Measurements from ENCODE around the gene PHF19.
A peak's percentile ranks its signal among the peaks of the same experiment; 100 is the strongest.

Gene PHF19
- 76.1 to 93.0 reads per million in 2 donors for total RNA-seq

DNA sequence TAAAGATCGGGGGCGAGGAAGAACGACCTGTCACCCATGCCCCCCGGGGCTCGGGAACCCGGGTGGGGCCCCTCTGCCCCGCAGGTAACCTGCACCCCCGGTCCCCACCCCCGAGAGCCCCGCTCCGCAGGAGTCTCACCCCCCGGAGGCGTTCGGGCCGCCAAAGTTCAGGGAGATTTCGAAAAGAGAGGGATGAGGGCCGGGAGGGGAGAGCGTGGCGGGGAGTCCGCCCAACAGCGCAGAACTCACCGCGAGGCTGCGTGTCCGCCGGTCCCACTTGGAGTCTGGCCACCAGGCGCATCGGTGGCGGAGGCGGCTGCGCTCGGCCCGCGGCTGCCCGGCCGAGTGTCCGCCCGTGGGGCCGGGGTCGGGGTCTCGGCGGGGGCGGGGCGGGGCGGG, at the start of gene PHF19:
Gene PHF19, minus strand, starts transcription at position 347 of the 399 bp plus-strand sequence. CDS start 2,447 bp downstream, outside the sequence.
- peak in 2 of 5 experiments; percentile 27 to 61 for DNase-seq

DNA sequence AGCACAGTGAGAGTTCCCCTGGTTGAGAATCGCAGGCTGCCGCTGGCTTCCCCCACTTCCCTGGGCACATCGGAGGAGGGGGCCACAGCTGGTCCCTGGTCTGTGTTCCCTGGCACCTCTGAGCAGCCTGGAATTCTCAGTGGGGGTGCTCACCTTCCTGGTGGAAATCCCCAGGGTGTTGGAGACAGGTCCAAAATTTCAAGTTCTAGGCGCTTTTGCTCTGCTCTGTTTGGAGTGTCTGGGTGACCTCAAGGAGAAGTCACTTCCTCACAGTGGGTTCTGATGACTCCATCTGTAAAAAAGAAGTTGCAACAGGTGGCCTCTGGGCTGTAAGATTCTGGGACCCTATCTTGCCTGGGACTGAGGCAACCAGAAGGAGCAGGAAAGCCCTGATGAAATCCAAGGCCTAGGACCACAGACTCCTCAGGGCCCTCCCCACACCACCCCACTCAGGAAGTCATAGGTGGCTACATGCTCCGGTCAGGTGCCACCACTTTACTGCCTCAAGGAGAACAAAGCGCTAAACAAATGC, 49.5 kb upstream of the PHF19 start, which contains the start of gene TRAF1:
Gene TRAF1, minus strand, starts transcription at position 400 of the 532 bp plus-strand sequence. CDS start 721 bp downstream, outside the sequence.
- peak in 2 of 5 experiments; percentile 22 to 72 for DNase-seq

DNA sequence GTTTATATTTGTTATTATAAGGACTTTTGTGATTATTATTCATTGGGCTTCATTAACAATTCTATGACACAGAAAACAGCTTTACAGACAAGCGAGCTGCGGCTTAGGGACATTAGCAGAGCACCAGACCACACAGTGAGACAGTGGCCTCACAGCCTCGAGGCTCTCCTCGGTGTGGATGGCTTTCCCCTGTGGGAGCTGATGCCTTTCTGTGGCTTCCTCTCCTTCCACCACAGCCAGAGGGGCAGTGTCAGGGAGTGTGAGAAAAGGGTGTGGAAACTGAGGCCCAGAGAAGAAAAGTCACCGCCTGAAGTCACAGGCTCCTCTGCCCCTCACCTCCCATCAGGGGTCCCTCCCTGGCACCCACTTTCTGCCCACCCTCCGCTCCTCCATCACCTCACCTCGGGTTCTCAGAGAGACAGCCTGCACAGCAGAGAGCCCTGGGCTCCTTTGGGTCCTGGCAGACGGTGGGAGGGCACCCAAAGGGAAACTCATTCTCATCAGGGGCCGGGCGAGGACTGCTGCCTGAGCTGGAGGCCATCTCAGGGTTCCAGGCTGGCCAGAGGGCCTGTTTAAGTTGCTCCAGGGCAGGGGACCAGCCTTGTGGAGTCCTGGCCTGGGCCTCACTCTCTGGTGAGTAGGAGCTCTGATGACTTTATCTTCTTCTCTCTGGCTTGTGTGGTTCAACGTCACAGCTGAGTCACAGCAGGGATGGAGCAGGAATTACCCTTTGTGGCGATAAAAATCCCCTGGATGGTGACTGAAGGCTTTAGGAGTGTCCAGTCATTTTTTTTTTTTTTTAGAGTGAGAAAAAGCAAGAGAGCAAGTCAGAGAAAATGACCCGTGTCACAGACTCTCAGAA, 48.8 kb upstream of the PHF19 start:
- peak; percentile 40 to 85 (median 65) for DNase-seq

DNA sequence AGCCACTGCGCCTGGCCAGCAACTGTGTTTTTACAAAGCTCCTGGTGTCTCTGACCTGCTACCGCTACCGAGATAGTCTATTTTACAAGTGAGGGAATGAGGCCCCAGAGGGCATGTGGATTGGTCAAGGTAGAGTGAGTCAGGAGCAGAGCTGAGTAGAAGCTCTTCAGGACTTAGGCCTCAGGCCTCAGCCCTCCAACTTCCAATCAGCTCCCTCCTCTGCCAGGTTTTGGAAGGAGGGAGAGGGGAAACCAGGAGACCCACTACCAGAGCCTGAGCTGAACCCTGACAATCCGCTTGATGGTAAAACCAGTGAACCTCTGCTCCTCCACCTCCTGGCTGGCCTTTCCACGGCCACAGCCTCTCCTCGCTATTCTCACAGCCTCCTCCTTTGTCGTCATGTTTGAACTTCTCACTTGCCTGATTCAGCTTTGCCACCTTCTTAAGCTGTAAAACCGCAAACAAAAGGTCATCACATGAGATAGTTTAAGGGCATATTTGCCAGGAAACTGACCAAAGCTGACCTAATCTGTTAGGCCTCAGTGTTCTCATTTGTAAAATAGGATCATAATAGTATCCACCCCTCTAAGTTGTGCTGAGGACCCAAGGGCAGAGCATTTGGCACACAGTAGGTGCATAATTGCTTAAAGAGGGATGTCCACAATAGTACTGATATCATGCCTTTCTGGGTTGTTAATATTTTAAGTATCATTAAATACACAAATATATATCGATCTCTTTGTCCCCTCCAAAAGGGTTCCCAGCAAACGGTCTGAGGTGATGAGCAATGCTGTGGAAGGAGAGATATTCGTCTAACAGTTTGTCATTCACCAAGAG, 47.9 kb upstream of the PHF19 start:
- DNase-seq: peak in 1 of 5 experiments; percentile 62

DNA sequence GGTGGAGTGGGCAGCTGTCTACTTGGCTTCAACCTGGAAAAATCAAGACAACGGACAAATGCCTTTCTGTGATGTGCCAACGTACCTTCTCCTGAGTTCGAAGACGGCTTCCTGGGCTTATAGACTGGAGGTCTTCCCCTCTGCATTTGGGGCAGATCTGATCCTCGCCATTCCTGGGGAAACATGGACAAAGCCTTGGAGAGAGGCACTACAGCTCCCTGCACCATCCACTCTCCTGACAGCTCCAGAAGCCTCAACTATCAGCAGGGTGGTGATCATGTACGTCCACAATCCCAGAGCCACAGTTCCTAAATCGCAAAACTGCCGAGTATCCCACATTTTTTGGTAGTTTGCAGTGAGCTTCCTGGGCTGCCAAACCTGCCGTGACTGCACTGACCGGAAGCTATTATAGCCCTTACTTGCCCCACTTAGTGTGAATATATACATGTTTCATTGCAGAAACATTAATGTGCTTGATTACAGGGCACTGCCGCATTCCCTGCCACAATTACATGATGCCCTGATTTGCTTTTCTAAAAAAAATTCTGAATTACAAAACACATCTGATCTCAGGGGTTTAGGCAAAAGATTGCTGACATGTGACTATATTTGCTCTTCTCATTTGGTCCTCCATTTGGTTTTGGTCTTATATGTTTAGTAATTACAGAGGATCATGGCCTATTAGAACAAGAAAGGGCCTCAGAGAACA, 46.8 kb upstream of the PHF19 start:
- DNase-seq: no peak

DNA sequence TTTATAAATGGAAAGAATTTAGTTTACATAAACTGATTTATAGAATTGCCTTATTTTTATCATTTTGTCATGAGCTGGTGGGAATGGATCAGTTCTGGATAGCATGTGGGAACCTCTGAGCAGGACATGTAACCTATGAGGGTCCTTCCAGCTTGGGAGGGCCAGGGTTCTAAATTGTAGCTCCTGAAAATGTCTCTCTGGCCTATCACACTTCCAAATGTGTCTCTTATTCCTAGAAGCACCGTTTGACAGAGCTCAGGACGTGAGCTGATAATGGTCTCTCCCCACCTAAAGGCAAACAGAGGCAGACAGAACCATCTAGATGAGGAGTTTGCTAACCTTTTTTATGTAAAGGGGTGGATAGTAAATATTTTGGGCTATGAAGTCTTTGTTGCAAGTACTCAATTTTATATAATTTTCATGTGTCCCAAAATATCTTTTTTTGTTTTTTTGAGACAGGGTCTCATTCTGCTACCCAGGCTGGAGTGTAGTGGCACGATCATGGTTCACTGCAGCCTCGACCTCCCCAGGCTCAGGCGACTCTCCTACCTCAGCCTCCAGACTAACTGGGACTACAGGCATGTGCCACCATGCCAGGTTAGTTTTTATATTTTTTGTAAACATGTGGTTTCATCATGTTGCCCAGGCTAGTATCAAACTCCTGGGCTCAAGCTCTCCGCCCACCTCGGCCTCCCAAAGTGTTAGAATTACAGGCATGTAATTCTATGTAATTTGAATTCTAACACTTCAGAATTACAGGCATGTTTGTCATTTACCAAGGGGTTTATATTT, 45.6 kb upstream of the PHF19 start:
- no peak for DNase-seq

DNA sequence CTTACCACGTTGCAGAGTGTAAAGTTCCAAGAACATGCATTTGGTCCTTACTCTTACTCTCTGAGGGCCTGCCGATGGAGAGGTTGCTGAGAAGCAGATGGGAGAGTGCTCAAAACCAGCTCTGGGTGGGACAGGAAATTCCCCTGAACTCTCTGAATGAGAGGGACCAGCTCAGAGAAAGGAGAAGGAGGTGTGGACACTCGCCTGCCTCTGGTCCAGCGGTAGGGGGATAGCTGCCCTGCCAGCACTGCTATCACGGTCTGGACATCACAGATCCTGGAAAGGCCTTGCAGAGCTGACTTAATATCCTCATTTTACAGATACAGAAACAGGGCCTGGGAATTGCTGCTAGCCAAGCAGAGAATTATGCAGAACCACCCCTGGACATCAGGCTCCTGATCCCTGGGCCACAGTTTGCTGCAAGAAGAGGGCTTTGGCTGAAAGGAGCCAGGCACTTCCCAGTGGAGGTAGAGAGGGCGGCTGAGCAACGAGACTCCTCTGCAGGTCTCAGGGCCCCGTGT, 44.7 kb upstream of the PHF19 start:
- DNase-seq: no peak

DNA sequence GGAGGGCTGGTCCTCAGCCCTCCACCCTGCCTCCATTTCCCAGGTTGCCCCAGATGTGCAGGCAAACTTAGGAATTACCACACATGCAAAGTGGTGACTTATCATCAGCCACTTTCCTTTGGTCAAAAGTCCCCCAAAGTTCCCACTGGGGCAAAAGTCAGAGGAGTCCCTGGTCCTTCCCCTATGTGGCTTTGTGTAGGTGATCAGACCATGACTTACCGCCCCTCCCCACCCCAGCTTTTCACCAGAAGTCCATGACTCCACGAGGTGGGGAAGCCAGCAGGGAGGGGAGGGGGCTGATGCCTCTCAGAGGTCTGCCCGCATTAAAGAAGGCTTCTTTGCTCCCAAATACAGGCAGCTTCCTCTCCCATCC, 43.8 kb upstream of the PHF19 start:
- DNase-seq: no peak

DNA sequence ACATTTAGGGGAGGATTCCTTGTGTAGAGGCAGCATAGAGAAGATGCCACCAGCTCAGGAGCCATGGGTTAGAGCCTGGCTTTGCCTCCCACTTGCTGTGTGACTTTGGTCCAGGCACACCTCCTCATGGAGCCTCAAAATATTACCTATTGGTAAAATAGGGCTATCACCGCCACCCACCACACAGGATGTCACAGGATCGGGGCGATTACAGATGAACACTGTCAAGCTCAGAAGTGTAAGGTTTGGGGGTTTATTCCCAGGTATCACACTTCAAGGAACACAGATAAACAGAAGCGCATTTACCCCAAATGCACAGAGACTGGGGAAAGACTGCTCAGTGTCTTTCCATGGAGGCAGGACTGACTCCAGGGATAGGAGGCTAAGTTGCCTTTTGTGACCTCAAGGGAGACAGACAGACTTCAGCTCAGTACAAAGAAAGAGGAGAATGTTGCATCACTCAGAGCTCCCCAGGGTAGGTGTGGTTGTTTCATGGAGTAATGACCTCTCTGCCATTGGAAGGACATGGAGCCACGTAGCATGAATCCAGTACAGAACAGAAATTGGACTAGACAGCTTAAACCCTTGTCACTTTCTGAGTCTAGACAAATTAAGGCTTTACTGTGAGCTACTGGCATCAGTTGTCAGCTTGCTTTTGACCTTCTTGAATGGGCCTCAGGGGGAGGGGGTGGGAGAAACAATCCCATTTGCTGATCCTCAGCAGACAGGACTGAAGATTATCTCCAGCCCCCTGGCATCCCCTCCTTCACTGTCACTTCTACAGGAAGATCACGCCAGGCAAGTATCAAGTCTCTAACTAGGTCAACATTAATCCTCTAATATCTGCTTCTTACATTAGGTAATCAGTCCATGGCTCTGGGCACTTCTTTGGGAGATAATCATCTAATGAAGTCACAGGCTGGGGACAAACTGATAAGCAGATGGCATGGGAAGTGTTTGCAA, 43.1 kb upstream of the PHF19 start:
- DNase-seq: peak in 1 of 5 experiments; percentile 63

DNA sequence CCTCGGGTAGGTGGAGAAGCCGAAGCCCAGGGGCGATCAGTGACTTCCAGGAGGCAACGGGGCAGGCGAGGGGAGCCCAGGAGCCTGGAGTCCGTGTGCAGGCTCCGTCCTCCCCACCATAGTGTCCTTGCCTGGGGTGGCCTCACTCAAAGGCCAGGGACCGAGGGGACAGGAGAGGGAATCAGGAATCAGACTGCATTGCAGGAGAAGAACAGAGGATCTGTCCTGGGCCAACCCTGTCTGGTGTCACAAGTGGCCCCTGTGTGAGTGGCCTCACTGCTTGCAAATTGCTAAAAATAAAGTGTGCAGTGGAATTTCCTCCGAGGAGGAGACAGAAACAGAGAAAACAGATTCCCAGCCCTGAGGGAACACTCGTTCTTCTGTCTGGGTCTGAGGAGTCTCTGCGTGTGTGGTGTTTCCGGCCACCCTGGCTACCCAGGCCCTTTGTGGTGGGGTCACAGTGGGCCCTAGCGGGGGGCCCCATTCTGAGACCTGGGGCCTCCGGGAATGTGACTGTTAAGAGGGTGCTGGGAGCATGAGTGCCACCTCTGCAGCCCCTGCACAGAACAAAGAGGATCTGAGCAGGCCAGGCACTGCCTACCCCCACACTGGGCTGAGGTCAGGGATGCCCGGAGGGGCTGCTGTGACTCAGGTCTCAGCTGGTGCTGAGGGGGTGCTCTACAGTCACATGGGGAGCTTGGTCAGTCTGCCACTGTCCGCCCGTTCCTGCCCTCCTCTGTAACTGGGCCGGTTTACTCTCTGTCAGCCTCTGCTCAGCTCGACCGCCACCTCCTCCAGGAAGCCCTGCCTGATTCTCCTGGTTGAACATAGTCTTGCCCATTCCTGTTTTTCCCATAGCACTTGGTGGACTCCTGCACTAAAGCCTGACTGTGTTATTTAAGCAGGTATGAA, 42.2 kb upstream of the PHF19 start:
- DNase-seq: no peak

DNA sequence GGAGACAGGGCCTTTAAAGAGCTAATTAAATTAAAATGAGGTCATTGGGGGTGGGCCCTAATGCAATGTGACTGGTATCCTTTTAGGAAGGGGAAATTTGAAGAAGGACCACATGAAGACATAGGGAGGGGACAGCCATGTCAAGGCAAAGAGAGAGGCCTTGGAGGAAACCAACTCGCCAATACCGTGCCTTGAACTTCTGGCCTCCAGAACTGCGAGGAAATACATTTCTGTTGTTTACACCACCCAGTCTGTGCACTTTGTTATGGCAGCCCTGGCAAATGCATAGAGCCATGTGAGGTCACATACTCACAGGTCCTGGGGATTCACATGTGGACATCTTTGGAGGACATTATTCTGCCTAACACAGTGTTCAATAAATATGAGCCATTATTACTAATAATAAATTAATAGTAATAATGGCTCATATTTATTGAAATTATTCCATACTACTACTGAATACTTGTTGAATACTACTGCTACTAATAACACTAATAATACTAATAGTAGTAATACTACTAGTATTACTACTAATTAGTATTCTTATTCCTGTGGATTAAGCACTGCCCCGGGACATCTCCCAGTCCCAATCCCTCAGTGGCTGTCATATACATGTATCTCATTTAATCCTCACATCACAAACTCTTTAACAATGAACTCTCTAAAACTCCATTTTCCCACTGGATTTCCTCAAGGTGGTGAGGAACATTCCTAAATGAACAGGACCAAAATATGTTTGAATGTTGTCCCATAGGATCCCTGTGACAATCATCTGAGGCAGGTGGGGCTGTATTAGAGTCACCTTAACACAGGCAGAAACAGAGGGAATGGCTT, 41.2 kb upstream of the PHF19 start:
- no peak for DNase-seq

DNA sequence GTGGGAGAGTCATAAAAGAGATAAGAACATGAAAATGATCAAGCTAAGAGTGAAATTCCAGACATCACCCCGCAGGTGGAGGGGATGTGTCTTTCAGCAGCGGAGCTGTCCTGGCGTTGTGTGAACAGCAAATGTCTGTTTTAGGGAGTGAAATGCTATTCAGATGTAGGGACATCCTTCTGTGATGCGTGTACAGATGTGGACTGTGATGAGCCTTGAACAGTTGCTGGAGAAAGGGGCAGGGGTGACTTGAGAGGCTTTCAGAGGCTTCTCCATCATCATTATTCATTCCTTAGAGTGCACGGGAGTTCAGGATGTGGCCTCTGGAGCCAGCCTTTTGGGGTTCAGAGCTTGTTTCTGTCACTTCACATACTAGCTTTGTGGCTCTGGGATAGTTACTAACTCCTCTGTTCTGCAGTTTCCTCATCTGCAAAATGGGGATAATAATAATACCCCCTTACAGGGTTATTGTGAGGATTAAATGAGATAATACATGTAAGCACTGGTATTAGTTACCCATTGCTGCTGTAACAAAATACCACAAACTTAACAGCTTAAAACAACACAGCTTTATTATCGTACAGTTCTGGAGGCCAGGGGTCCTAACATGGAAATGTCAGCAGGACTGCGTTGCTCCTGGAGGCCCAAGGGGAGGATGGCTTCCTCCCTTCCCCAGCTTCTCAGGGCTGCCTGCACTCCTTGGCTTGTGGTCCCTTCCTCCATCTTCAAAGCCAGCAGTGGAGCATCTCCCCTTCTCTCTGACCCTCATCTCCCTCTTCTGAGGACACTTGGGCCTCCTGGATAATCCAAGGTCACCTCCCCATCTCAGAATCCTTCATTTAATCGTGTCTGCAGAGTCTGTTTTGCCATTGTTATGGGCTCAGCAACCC, 40.2 kb upstream of the PHF19 start:
- DNase-seq: no peak

DNA sequence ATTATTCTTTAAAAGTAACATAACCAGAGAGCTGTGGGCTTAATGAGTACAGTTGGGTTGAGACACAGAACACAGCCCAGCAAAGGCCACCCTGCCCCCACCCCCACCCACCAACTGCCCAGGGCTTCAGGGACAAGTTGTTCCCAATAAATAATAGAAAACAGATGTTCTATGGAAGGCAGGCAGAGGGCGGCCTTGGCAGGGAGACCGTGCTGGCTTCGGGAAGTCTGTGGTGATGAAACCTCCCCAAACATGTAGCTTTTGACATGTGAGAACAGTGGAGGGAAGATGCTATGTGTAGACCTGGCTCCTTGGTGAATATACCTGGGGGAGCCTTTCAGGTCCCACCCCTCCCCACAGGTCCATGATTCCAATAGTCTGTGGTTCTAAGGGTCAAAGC, 39.6 kb upstream of the PHF19 start:
- no peak for DNase-seq

DNA sequence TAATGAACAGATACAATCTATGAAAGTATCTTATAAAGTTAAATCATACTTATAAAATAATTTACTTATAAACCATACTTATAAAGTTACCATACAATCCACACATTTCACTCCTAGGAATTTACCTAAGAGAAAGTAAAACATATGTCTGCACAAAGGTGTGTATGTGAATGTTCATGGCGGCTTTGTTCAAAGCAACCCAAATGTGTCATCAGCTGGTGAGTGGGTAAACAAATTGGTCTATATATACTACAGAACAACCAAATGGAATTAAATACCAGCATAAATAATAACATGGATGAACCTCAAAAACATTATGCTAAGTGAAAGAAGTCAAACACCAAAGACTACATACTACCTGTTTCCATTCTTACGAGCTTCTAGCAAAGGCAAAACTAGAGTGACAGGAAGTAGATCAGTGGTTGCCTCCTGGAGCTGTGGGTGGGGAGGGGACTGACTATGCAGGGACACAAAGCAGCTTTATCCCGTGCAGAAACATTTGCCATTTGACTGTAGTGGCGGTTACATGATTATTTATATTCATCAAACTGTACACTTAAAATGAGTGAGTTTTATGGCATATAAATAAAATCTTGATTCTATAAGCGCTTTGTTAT, 39.0 kb upstream of the PHF19 start:
- DNase-seq: peak in 3 of 5 experiments; percentile 38 to 82 (median 45)

DNA sequence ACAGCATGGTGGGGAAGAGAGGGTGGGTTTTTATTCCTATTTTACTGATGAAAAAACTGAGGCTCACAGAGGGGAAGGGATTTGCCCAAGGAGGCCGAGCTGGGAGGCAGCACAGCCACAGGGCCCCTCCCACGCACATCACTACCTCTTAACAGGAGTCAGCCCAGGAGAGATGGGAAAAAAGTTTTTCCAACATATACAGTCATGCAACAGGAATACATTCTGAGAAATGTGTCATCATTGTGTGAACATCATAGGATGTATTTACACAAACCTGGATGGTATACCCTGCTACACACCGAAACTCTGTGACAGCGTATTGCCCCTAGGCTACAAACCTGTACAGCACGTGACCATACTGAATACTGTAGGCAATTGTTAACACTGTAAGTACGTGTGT, 38.0 kb upstream of the PHF19 start:
- DNase-seq: no peak

DNA sequence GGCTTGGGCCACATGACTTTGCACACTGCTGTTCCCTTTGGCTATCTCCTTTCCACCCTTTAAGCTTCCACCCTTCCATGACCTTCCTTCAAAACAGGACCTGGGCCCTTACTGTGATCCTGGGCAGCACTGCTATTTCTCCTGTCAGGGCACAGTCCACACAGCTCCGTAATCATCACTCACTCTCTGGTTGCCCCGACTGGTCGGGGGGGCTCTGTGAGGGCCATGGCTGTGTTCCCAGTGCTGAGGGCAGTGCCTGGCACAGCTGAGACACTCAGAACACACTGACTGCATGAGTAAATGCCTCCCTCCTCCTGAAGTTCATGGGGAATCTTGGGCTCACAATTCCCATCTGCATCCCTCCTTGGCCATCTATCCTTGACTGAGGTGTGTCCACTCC, 37.4 kb upstream of the PHF19 start:
- no peak for DNase-seq
